GM18520 (cell line): ENCODE results near the gene MEIS1.

Source experiments
- ATAC-seq: cut with Tn5 transposase; IDR thresholded peaks from one replicate; pipeline ENCODE4 v1.9.1; 2021; ENCODE audit not compliant: unreplicated experiment

Gene MEIS1

DNA sequence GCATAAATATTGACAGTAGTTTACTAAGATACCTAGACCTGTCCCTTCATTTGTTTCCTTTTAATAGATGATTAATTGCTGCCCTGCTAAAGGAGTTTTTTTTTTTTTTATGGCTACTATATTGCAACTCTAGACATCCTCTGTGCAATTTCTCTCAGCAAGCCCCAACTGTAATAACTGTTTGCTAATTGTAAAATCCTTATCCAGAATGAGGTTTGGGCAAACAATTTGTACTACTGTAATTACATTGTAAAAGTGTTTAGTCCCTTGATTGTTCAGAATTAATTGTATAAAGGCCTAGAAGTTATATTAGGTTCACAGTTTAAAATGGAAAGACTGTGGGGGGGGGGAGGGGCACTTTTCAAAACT, 3.7 kb upstream of the MEIS1 start:
- no peak for ATAC-seq

DNA sequence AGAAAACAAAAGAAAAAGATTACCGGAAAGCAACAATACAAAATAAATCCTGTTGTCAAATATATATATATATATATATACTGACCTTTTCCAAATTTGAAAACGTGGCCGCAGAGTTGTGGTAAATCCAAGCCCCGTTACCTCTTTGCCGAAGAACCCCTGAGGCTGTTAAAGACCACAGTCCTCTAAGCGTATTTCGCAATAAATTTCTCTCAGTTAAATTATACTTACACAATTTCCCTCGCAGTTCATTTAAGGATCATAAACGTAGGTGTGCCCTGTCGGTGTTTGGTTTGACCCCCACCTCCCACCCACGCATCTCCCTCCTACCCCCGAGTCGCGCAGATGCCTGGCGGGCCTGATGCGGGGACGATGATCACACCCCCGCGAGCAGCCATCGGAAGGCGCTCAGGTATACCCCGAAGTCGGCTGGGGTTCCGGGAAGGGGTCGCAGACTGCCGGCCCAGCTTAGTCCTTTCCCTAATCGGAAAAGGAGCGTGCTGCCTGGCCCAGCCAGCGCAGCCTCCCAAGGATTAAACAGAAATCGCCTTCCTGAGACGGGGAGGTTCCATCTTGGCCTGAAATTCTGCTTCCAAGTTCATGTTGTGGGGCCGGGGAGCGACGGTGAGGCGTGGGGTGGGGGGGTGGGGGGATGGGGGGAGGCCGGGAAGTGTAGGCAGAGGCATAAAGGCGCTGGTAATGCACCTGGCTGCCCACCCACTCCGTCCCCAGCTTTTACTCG, 2.9 kb upstream of the MEIS1 start:
- ATAC-seq = no peak

- ATAC-seq = no peak
Measured at GRCh38 chr2:66432801-66433694, 1.9 kb upstream of the MEIS1 start.

GRCh38 chr2:66433695-66433944, 1.3 kb upstream of the MEIS1 start:
- ATAC-seq = no peak

DNA sequence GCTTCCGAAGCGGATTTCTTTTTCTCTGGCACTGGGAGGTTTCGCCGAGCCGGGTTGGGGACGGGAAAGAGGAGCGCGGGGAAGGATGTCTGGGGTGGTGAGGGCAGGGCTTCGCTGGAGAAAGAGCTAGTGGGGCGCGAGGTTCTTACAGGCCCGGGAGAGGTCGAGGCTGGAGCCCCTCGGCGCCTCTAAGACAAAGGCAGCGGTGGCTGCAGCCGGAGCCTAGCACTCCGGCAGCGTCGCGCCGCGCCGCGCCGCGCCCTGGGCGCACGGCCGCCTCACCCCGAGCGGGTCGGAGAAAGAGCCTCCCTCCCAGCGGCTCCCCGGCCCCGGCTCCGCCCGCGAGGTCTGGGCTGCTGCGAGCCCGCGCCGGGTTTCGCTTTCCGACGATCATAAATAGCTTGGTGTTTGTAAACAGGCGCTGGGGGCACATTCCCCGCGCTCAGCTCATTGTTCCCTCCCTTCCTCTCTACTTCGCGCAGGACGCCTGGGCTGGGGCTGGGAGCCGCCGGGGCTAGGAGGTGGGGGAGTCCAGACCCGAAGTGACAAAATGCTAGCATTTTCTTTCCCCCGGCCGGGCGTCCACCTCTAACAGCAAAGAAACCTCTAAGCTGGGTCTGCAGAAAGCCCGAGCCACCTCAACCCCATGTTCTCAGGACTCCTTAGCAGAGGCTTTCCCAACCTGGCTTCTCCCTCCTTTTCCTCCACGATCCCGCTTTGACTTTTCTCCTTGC, 813 bp upstream of the MEIS1 start:
- peak; percentile 35 for ATAC-seq

DNA sequence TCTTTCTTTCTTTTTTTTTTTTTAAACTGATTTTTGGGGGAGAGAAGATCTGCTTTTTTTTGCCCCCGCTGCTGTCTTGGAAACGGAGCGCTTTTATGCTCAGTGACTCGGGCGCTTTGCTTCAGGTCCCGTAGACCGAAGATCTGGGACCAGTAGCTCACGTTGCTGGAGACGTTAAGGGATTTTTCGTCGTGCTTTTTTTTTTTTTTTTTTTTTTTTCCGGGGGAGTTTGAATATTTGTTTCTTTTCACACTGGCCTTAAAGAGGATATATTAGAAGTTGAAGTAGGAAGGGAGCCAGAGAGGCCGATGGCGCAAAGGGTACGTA, 587 bp downstream of the MEIS1 start:
- no peak for ATAC-seq

DNA sequence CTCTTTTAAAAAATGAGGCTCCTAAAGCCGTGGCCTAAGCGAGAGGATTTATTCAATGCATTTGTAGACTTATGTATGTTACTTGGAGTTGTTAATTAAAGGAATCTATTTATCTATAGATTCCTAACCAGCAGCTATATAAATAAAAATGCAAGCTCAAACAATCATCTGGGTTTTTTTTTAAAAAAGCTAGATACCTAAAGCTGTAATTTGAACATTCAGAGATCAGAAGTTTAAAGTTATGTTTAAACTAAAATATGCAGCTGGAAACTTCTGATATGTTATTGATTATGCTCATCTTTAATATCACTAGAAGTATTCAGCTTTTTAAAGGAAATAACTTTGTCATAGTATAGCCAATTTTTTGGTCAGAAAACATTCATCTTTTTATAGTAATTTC, 1.0 kb downstream of the MEIS1 start:
- no peak for ATAC-seq

- no peak for ATAC-seq
Measured at GRCh38 chr2:66436581-66437001, 1.7 kb downstream of the MEIS1 start.

DNA sequence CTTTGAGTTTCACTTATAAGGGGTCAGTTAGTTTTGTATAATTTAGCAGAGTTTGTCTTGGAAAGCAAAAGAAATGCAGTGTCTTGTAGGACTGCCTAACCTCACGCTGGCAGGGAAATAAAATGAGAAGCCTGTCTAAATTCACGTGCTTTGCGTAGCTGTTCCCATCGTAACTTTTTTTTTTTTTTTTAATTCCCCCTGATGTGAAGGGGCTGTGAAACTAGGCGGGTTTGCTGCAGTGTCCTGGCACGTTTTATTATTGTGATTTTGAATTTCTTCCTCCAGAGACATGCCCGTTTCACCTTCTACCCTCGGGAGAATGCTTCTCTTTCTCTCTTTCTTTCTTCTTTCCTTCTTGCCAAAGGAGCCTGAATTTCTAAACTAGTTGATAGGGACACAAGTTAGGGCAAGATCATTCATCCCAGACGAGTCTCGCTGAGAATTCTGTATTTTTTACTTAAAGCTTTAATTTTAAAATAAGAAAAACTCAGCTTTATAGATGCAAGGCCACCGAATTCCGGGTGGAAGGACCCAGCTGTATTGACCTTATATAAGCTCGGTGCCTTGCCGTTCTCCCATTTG, 2.3 kb downstream of the MEIS1 start:
- ATAC-seq = no peak

GRCh38 chr2:66437691-66438497, 3.0 kb downstream of the MEIS1 start:
- no peak for ATAC-seq

DNA sequence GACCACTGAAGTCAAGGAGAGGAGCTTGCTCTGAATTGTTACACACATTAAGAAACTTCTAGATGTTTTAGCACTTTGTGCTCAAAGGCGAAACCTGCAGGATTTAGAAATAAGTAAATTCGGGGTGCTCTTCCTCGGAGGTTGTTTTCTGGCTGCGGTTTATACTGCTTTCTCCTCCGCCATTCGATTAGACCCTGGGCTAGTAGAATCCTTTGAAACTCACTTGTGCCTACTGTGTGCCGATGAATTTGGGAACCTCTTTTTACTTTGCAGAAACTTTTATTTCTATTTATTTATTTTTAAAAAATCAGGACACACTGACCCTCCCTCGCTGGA, 3.5 kb downstream of the MEIS1 start:
- no peak for ATAC-seq

DNA sequence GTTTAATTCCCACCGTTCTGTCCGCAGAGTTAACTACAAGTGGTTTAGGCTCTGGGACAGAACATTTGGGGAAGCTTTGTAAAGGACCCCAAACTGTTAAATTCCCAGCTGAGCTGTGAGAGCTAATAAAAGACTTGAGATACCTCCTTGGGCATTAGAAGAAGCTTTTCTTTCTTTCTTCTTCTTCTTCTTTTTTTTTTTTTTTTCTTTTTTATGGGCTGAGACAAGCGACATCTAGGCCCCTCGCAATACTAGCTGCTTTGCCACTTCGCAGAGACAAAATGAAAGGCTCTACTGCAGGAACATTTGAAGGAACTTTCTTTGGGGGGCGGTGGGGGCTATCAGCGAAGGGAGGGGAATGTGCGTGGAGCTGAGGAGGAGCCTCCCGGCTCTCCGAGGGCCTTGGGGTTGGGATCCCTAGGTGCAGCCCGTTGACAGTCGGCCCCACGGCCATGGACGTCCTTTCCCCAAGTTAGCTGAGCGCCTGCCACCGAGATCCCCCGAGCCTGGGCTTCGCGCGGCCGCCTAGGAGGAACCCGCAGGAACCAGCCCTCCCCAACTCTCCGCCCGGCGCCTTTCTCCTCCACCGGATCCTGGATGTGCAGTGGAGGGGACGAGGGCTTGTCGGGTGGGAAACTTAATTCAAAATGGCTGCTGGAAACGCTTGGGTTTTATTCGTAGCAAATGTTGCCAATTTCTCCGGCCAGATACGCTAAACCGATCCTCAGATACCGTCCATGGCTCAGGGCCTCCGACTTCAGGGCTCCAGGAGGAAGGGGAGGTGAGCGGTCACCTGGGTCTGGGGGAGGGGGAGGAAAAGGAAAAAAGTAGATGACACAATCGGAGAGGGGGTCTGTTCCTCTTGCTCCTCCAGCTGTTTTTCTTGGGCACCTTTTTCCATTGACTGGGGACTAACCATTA, 4.2 kb downstream of the MEIS1 start:
- ATAC-seq = no peak

GRCh38 chr2:66439812-66440542, 5.1 kb downstream of the MEIS1 start:
- no peak for ATAC-seq

DNA sequence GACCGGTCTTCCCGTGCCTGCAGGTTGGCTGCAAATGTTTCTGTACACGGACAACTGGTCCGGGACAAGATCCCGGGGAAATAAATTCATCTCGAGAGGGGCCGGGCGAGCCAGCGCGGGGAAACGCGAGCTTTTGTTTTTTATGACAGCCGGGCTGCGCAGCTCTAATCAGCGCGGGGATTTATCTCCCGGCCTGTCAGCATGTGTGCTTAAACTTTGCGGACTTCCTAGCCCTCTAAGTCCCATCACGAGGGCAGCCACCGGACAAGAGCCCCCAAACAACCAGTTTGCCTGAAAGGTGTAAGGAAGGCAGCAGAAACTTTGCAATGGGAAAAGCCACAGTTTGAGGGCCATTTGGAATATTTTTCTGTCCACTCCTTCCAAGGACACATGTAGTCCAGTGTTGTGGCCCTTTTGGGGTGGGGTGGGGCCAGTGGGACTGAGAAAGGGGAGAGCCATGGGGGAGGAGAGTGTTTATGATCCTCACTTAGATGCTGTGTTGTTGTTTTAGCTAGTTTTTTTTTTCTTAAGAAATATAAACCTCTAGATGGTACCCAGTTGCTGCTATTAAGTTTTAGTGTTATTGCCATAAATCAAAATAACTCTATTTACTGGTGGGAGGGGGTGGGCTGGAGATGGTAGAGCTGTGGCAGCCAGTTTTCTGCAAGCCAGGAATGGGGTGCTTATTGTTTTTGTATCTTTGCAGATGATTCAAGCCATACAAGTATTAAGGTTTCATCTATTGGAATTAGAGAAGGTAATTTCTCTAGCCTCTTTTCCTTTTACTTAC, 6.0 kb downstream of the MEIS1 start:
- no peak for ATAC-seq

DNA sequence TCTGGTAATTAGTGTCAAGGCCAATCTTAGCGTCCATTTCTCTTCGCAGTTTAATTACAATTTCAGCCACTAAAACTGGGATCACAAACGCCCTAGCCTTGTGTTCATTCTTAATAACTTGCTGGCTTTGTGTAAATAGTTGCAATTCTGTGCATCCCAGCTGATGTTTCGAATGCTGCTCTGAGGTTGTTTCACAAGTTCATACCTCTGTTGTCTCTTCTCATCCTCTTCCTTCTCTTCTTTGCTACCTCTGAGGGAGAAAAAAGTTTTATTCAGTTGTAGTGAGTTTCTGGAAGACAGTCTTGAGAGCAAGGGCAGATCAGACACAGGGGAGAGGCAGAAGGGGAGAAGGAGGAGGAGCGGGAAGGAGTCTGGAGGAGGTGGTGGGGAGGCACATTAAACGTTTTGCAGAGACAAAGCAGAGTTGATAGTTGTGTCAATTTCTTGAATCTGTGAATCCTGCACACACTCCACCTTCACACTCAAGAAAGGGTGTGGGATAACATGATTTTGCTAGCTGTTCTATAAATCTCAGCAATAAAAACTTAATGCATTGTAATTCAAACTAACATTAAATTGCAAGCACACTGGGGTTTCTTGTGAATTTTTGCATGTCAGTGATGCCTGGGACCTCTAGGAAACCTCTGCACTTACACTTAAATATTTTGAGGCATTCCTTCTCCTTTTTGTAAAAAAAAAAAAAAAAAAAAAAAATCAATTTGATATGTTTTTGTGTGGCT, 6.8 kb downstream of the MEIS1 start:
- no peak for ATAC-seq

DNA sequence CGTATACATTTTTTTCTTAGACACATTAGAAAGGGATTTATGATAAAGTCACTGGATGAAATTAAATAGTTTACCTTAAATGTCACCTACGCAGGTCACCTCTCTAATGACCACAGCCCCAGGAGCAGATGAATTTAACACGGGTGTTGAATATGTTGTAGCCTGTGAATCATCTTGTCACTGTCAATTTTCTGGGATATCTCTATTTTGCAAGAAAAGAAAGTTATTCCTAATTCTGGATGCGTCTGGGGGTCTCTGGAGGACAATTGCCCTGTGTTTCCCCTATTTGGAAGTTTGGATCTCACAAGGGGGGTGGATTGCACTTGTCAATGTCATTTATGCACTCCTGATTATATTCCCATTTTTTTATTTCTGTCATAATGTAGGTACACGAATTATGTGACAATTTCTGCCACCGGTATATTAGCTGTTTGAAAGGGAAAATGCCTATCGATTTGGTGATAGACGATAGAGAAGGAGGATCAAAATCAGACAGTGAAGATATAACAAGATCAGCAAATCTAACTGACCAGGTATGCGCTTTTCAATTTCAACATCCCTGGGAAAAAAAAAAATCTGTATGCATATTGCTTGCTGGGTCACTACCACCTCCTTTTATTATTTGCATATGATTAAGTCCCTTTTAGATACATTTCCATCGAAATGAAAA, 7.7 kb downstream of the MEIS1 start:
- no peak for ATAC-seq
